Tibial nerve (tissue), 4 donors: ENCODE measurements around the gene FAM107B.

Experiments used
- EP300 ChIP-seq, 2 donors: sonication (generic); formaldehyde crosslinking; IDR thresholded peaks; one replicate each; pipeline ENCODE4 v1.6.1; 2017; ENCODE audit warnings: antibody characterized with exemption in 2 of 2, mild to moderate bottlenecking in 1 of 2
- TF ChIP-seq, protein P1 (sequence below), 5 experiments: fragments of 200-600 bp in 3 of 5; fragments of 450-650 bp in 2 of 5; sonication (generic) in 3 of 5; IDR thresholded peaks; one replicate each; pipeline ENCODE4 v1.5.1; 2016 to 2019; ENCODE audit warnings: antibody characterized with exemption in 5 of 5, mild to moderate bottlenecking in 3 of 5, moderate library complexity in 2 of 5

DNA sequence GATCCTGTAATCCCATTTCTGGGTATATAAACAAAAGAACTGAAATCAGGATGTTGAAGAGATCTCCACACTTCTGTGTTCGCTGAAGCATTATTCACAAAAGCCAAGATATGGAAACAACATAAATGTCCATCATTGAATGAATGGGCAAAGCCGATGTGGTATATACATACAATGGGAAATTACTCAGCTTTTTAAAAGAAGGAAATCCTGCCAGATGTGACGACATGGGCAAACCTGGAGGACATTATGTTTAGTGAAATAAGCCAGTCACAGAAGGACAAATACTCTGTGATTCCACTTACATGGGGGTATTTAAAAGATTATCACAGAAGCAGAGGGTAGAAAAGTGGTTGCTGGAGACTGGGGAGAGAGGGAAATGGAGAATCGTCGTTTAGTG, 23.9 kb upstream of the FAM107B start:
- TF ChIP-seq, protein P1, sequence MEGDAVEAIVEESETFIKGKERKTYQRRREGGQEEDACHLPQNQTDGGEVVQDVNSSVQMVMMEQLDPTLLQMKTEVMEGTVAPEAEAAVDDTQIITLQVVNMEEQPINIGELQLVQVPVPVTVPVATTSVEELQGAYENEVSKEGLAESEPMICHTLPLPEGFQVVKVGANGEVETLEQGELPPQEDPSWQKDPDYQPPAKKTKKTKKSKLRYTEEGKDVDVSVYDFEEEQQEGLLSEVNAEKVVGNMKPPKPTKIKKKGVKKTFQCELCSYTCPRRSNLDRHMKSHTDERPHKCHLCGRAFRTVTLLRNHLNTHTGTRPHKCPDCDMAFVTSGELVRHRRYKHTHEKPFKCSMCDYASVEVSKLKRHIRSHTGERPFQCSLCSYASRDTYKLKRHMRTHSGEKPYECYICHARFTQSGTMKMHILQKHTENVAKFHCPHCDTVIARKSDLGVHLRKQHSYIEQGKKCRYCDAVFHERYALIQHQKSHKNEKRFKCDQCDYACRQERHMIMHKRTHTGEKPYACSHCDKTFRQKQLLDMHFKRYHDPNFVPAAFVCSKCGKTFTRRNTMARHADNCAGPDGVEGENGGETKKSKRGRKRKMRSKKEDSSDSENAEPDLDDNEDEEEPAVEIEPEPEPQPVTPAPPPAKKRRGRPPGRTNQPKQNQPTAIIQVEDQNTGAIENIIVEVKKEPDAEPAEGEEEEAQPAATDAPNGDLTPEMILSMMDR (IDR thresholded peaks at IDR 0.05) = no peak
- no peak for TF ChIP-seq EP300 (IDR thresholded peaks at IDR 0.05)
